HG03045 (cell line): ENCODE measurements around the gene UBAP2.

ENCODE experiments used
- ATAC-seq: cut with Tn5 transposase; IDR thresholded peaks from one replicate; pipeline ENCODE4 v1.9.1; 2021; ENCODE audit warnings: mild to moderate bottlenecking, moderate library complexity; ENCODE audit not compliant: unreplicated experiment

The UBAP2 gene

GRCh38 chr9:33924978-33925797 is 123.5 kb downstream of the UBAP2 start:
- no peak for ATAC-seq

GRCh38 chr9:33923998-33924701 is 124.5 kb downstream of the UBAP2 start:
- ATAC-seq, result no peak

- ATAC-seq, result no peak
Observed at GRCh38 chr9:33923079-33923478, 125.6 kb downstream of the UBAP2 start.

- ATAC-seq, result no peak
Observed at GRCh38 chr9:33921967-33922895, 126.5 kb downstream of the UBAP2 start.

- no peak for ATAC-seq
Observed at GRCh38 chr9:33919276-33919897, 129.3 kb downstream of the UBAP2 start.

GRCh38 chr9:33917036-33917435 is 131.7 kb downstream of the UBAP2 start:
- ATAC-seq, result no peak

GRCh38 chr9:33914887-33915628 is 133.6 kb downstream of the UBAP2 start:
- no peak for ATAC-seq

- no peak for ATAC-seq
Observed at GRCh38 chr9:33913541-33913940, 135.1 kb downstream of the UBAP2 start.

- ATAC-seq, result no peak
Observed at GRCh38 chr9:33908749-33909148, 139.9 kb downstream of the UBAP2 start.

GRCh38 chr9:33908114-33908513 is 140.6 kb downstream of the UBAP2 start:
- no peak for ATAC-seq

- no peak for ATAC-seq
Observed at GRCh38 chr9:33907347-33907746, 141.3 kb downstream of the UBAP2 start.

GRCh38 chr9:33906769-33907168 is 141.9 kb downstream of the UBAP2 start:
- no peak for ATAC-seq

GRCh38 chr9:33905137-33905536 is 143.6 kb downstream of the UBAP2 start:
- no peak for ATAC-seq

- ATAC-seq, result no peak
Observed at GRCh38 chr9:33903157-33903780, 145.4 kb downstream of the UBAP2 start.

GRCh38 chr9:33894316-33894715 is 154.4 kb downstream of the UBAP2 start:
- ATAC-seq, result no peak

GRCh38 chr9:33893861-33894260 is 154.8 kb downstream of the UBAP2 start:
- ATAC-seq, result no peak

GRCh38 chr9:33885948-33886347 is 162.7 kb downstream of the UBAP2 start:
- no peak for ATAC-seq

GRCh38 chr9:33884856-33885701 is 163.6 kb downstream of the UBAP2 start:
- no peak for ATAC-seq

- ATAC-seq, result no peak
Observed at GRCh38 chr9:33881635-33882034, 167.1 kb downstream of the UBAP2 start.
